Liver (tissue), 9 donors: Measurements from ENCODE around the gene TFDP1. TPM values are rescaled to one million over a fixed set of nuclear protein-coding genes. Genes with fewer than 3 reads are reported as not detected.

Experiments used
- DNase-seq: peaks from one replicate; pipeline ENCODE4 v3.0.0-alpha.2; 2017; ENCODE audit warnings: low spot score
- H3K27ac ChIP-seq, 2 donors: one replicate each; pipeline ENCODE4 v1.7.0; 2013; ENCODE audit warnings: inconsistent platforms in 2 of 2, low read length in 2 of 2, control low read depth in 1 of 2, low read depth in 1 of 2, mild to moderate bottlenecking in 1 of 2
- H3K27me3 ChIP-seq, 4 donors: one replicate each; pipeline versions ENCODE4 v1.6.1 to v1.7.0; 2013; ENCODE audit warnings: low read length in 3 of 4, inconsistent platforms in 1 of 4, mild to moderate bottlenecking in 1 of 4, moderate library complexity in 1 of 4; ENCODE audit not compliant: control insufficient read depth in 4 of 4, insufficient read depth in 4 of 4
- H3K36me3 ChIP-seq, 4 donors: one replicate each; pipeline versions ENCODE4 v1.6.1 to v1.7.0; 2013; ENCODE audit warnings: low read length in 3 of 4, mild to moderate bottlenecking in 3 of 4, low read depth in 1 of 4, moderate library complexity in 1 of 4; ENCODE audit not compliant: control insufficient read depth in 4 of 4, insufficient read depth in 3 of 4
- H3K4me1 ChIP-seq, 4 donors: one replicate each; pipeline versions ENCODE4 v1.6.1 to v1.7.0; 2013; ENCODE audit warnings: low read length in 3 of 4, mild to moderate bottlenecking in 3 of 4, moderate library complexity in 1 of 4; ENCODE audit not compliant: control insufficient read depth in 4 of 4, insufficient read depth in 4 of 4
- H3K4me3 ChIP-seq, 3 donors: one replicate each; pipeline versions ENCODE4 v1.6.1 to v1.7.0; 2013; ENCODE audit warnings: low read length in 3 of 3, control low read depth in 1 of 3, low read depth in 1 of 3, mild to moderate bottlenecking in 1 of 3
- H3K9ac ChIP-seq, 2 donors: one replicate each; pipeline ENCODE4 v1.7.0; 2013; ENCODE audit warnings: low read length in 2 of 2, mild to moderate bottlenecking in 2 of 2, moderate library complexity in 2 of 2, control low read depth in 1 of 2, low read depth in 1 of 2
- H3K9me3 ChIP-seq, 4 donors: one replicate each; pipeline versions ENCODE4 v1.6.1 to v1.7.0; 2013; ENCODE audit warnings: low read length in 3 of 4; ENCODE audit not compliant: control insufficient read depth in 4 of 4
- ATF3 ChIP-seq: IDR thresholded peaks from 2 replicates; pipeline ENCODE4 v1.6.1; 2016; ENCODE audit warnings: antibody characterized with exemption
- CTCF ChIP-seq: fragments of 150-350 bp; IDR thresholded peaks from 2 replicates; pipeline ENCODE4 v1.5.1; 2017; ENCODE audit warnings: improper control_type of control experiment, low read depth, low read length; ENCODE audit not compliant: missing input control
- EGR1 ChIP-seq, 2 donors: IDR thresholded peaks; 2 replicates each; pipeline ENCODE4 v1.6.1; 2016 to 2018; ENCODE audit warnings: antibody characterized with exemption in 2 of 2, low read depth in 2 of 2
- FOXA1 ChIP-seq: IDR thresholded peaks from 2 replicates; pipeline ENCODE4 v1.6.1; 2016; ENCODE audit warnings: antibody characterized with exemption
- FOXA2 ChIP-seq: IDR thresholded peaks from 2 replicates; pipeline ENCODE4 v1.6.1; 2016; ENCODE audit warnings: antibody characterized with exemption
- GABPA ChIP-seq, 2 donors: IDR thresholded peaks in 1 of 2; conservative IDR thresholded peaks in 1 of 2; 2 replicates each; pipeline ENCODE4 v1.6.1; 2016; ENCODE audit warnings: antibody characterized with exemption in 2 of 2, mild to moderate bottlenecking in 1 of 2, moderate library complexity in 1 of 2
- HNF4A ChIP-seq, 2 donors: conservative IDR thresholded peaks; 2 replicates each; pipeline ENCODE4 v1.6.1; 2016; ENCODE audit warnings: antibody characterized with exemption in 2 of 2, mild to moderate bottlenecking in 2 of 2
- HNF4G ChIP-seq: IDR thresholded peaks from 2 replicates; pipeline ENCODE4 v1.6.1; 2016; ENCODE audit warnings: antibody characterized with exemption
- JUND ChIP-seq, 2 donors: IDR thresholded peaks; 2 replicates each; pipeline ENCODE4 v1.6.1; 2016; ENCODE audit warnings: antibody characterized with exemption in 2 of 2
- MAX ChIP-seq: IDR thresholded peaks from 2 replicates; pipeline ENCODE4 v1.6.1; 2016; ENCODE audit warnings: antibody characterized with exemption
- NR2F2 ChIP-seq: IDR thresholded peaks from 2 replicates; pipeline ENCODE4 v1.6.1; 2016; ENCODE audit warnings: antibody characterized with exemption
- RAD21 ChIP-seq, 2 donors: IDR thresholded peaks; 2 replicates each; pipeline ENCODE4 v1.6.1; 2016; ENCODE audit warnings: antibody characterized with exemption in 2 of 2, mild to moderate bottlenecking in 2 of 2
- REST ChIP-seq: IDR thresholded peaks from 2 replicates; pipeline ENCODE4 v1.6.1; 2016; ENCODE audit warnings: antibody characterized with exemption, mild to moderate bottlenecking
- RXRA ChIP-seq, 2 donors: IDR thresholded peaks; 2 replicates each; pipeline ENCODE4 v1.6.1; 2017 to 2018; ENCODE audit warnings: antibody characterized with exemption in 2 of 2, mild to moderate bottlenecking in 1 of 2
- SP1 ChIP-seq: IDR thresholded peaks from 2 replicates; pipeline ENCODE4 v1.6.1; 2018; ENCODE audit warnings: antibody characterized with exemption, mild to moderate bottlenecking
- TAF1 ChIP-seq: conservative IDR thresholded peaks from 2 replicates; pipeline ENCODE4 v1.6.1; 2016; ENCODE audit warnings: antibody characterized with exemption, mild to moderate bottlenecking
- YY1 ChIP-seq: IDR thresholded peaks from 2 replicates; pipeline ENCODE4 v1.6.1; 2016; ENCODE audit warnings: antibody characterized with exemption, mild to moderate bottlenecking
- ZBTB33 ChIP-seq: IDR thresholded peaks from 2 replicates; pipeline ENCODE4 v1.6.1; 2016; ENCODE audit warnings: antibody characterized with exemption
- WGBS: extraction: QIAGEN DNeasy Blood & Tissue Kit; methylation state at CpG from one replicate; pipeline ENCODE4 v1.1.7; 2013; 5-methylcytosine and 5-hydroxymethylcytosine counted together
- polyA plus RNA-seq, 2 donors: library from polyadenylated mRNA; stranded (reverse) in 1 of 2; unstranded in 1 of 2; fragments of 200-250 nt in 1 of 2; fragments of >200 nt in 1 of 2; fragmentation: Nextera tagmentation in 1 of 2; extraction: Ambion mirVana in 1 of 2; gene quantifications; one replicate each; pipeline versions ENCODE4 v1.2.1 to v1.2.3, GENCODE V29; 2013 to 2015
- total RNA-seq, 2 donors: library from RNA; depleted of rRNA; stranded (reverse); fragments of >200 nt; gene quantifications; one replicate each; pipeline ENCODE4 v1.2.3, GENCODE V29; 2014
- donor health status: healthy.
- donor health status: healthy.
- donor health status: healthy.
- donor health status: healthy.
- donor health status: healthy.

TFDP1 gene
- total and polyA plus RNA-seq, 4 donors: 9.9 to 140 (median 17.8) TPM

GRCh38 chr13:113630804-113631203 lies 46.3 kb downstream of the TFDP1 start:
- no peak overlapping the region for H3K27ac ChIP-seq
- H3K4me3 ChIP-seq: no peak overlapping the region
- DNase-seq: no peak
- TF ChIP-seq HNF4A (conservative IDR thresholded peaks at IDR 0.05): no peak
- TF ChIP-seq YY1: no peak
- TF ChIP-seq EGR1 (IDR thresholded peaks at IDR 0.05; ENCODE audit: low read depth in 2 of 2): no peak
- no peak for TF ChIP-seq RAD21 (IDR thresholded peaks at IDR 0.05)
- no peak for TF ChIP-seq GABPA (IDR thresholded peaks at IDR 0.05 in 1 of 2, conservative IDR thresholded peaks at IDR 0.05 in 1 of 2)
- no peak for TF ChIP-seq TAF1
- TF ChIP-seq FOXA2: no peak
- TF ChIP-seq SP1: no peak
- TF ChIP-seq NR2F2: no peak
- no peak for TF ChIP-seq CTCF
- no peak for TF ChIP-seq ZBTB33
- TF ChIP-seq REST: no peak
- no peak for TF ChIP-seq MAX
- no peak for TF ChIP-seq HNF4G
- TF ChIP-seq ATF3: no peak
- no peak for TF ChIP-seq FOXA1
- no peak for TF ChIP-seq RXRA (IDR thresholded peaks at IDR 0.05)
- TF ChIP-seq JUND (IDR thresholded peaks at IDR 0.05): no peak
- no peaks in the 10 kb centered on the region for H3K4me1 ChIP-seq
- H3K9ac ChIP-seq: no peak overlapping the region
- 95% methylated on average over 6 of the region's 6 CpGs for WGBS
- no peaks in the 10 kb centered on the region for H3K27me3 ChIP-seq
- peaks cover 14 to 45% (median 27%) of the 10 kb centered on the region in 4 donors for H3K36me3 ChIP-seq
- no peaks in the 10 kb centered on the region for H3K9me3 ChIP-seq
